Activated T-helper 1 cell treated with anti-CD3 and anti-CD28 coated beads, Interleukin-12 subunit alpha, Interleukin-12 subunit beta, Interleukin-2, Interleukin-4 antibody, amounts not matched to agents 30 ng/mL and 10 ng/mL and 1 ng/mL, durations not matched to agents 14 hours and 24 hours and 36 hours (primary cell): ENCODE results near the gene NCDN. TPM values are rescaled to one million over a fixed set of nuclear protein-coding genes. Genes with fewer than 3 reads are reported as not detected.

Experiments
- DNase-seq: peaks from one replicate; pipeline ENCODE4 v3.0.0; 2021; ENCODE audit warnings: low spot score
- H3K27ac Mint-ChIP-seq: one replicate; pipeline ENCODE4 v1.8.0; 2021; ENCODE audit warnings: mild to moderate bottlenecking, mixed read lengths
- H3K27me3 Mint-ChIP-seq: one replicate; pipeline ENCODE4 v1.8.0; 2022; ENCODE audit warnings: mild to moderate bottlenecking, moderate library complexity, mixed read lengths; ENCODE audit not compliant: insufficient read depth
- H3K36me3 Mint-ChIP-seq: one replicate; pipeline ENCODE4 v1.8.0; 2021; ENCODE audit warnings: low read depth, mixed read lengths
- H3K4me1 Mint-ChIP-seq: one replicate; pipeline ENCODE4 v1.8.0; 2021; ENCODE audit warnings: low read depth, mixed read lengths
- H3K4me3 Mint-ChIP-seq: one replicate; pipeline ENCODE4 v1.8.0; 2021; ENCODE audit warnings: mild to moderate bottlenecking, moderate library complexity, mixed read lengths
- H3K9me3 Mint-ChIP-seq: one replicate; pipeline ENCODE4 v1.8.0; 2021; ENCODE audit warnings: mixed read lengths
- intact Hi-C: fragments of 100-400 bp; cut with micrococcal nuclease; formaldehyde crosslinking; loops from one replicate; pipeline ENCODE4 v1.15.1; 2024
- total RNA-seq: library from RNA; stranded (reverse); gene quantifications from 2 replicates; pipeline ENCODE4 v1.2.3, GENCODE V29; 2022

Gene NCDN
- total RNA-seq, 1 donor from 2014 or later, result 45.1 TPM

GRCh38 chr1:35556484-35557117, 998 bp upstream of the NCDN start:
- Mint-ChIP-seq H3K4me1 (peaks cover 61% of the 10 kb centered on the region), H3K36me3 (peaks cover 35% of the 10 kb centered on the region), H3K27me3 (no peaks in the 10 kb centered on the region), H3K27ac (peak overlapping the region; percentile 86), H3K9me3 (no peaks in the 10 kb centered on the region), H3K4me3 (peak overlapping the region; percentile 98)
- no peak for DNase-seq
- intact Hi-C loops, result loop anchor here (1.0 to 10.0 kb wide), 8 partner anchors 18 to 702 kb away; partner anchors contain the start of genes AGO3, PSMB2, SFPQ and SMIM12

- DNase-seq, result no peak
- Mint-ChIP-seq H3K27ac (peak within 1 kb of the TSS; percentile 96), H3K4me1 (peaks cover 66% of the 10 kb centered on the region), H3K9me3 (no peaks in the 10 kb centered on the region), H3K4me3 (peak within 1 kb of the TSS; percentile 98), H3K27me3 (no peaks in the 10 kb centered on the region), H3K36me3 (peaks cover 30% of the 10 kb centered on the region)
- intact Hi-C loops, result loop anchor here (1.0 to 10.0 kb wide), 8 partner anchors 18 to 702 kb away; partner anchors contain the start of genes AGO3, PSMB2, SFPQ and SMIM12
Measured at GRCh38 chr1:35557118-35557610, 435 bp upstream of the NCDN start, which contains the start of gene KIAA0319L. Gene KIAA0319L (minus strand): TSS chr1:35557403. CDS start chr1:35554491, 2,912 bp downstream.

- peaks cover 21% of the 10 kb centered on the region for H3K36me3 Mint-ChIP-seq
- H3K4me3 Mint-ChIP-seq, result peak overlapping the region; percentile 98
- peak overlapping the region; percentile 96 for H3K27ac Mint-ChIP-seq
- no peak for DNase-seq
- peaks cover 69% of the 10 kb centered on the region for H3K4me1 Mint-ChIP-seq
- H3K27me3 Mint-ChIP-seq, result no peaks in the 10 kb centered on the region
- H3K9me3 Mint-ChIP-seq, result no peaks in the 10 kb centered on the region
- intact Hi-C loops, result loop anchor here (5.0 to 10.0 kb wide), 3 partner anchors 84 to 704 kb away; partner anchors contain the start of genes AGO3, PSMB2 and SMIM12
Measured at GRCh38 chr1:35558374-35559316, 1.0 kb downstream of the NCDN start.

- H3K9me3 Mint-ChIP-seq, result no peaks in the 10 kb centered on the region
- H3K4me3 Mint-ChIP-seq, result peak overlapping the region; percentile 98
- intact Hi-C loops, result loop anchor here (5.0 to 10.0 kb wide), 3 partner anchors 83 to 705 kb away; partner anchors contain the start of genes AGO3, PSMB2 and SMIM12
- peaks cover 23% of the 10 kb centered on the region for H3K36me3 Mint-ChIP-seq
- peaks cover 71% of the 10 kb centered on the region for H3K4me1 Mint-ChIP-seq
- no peak for DNase-seq
- no peaks in the 10 kb centered on the region for H3K27me3 Mint-ChIP-seq
- H3K27ac Mint-ChIP-seq, result peak overlapping the region; percentile 96
Measured at GRCh38 chr1:35559317-35559944, 1.8 kb downstream of the NCDN start.

GRCh38 chr1:35560256-35561225, 2.9 kb downstream of the NCDN start:
- Mint-ChIP-seq H3K4me3 (peak overlapping the region; percentile 98), H3K27me3 (no peaks in the 10 kb centered on the region), H3K4me1 (peaks cover 65% of the 10 kb centered on the region), H3K27ac (peak overlapping the region; percentile 96), H3K36me3 (peaks cover 19% of the 10 kb centered on the region), H3K9me3 (no peaks in the 10 kb centered on the region)
- DNase-seq, result no peak
- intact Hi-C loops, result no loop called here

- Mint-ChIP-seq H3K27me3 (no peaks in the 10 kb centered on the region), H3K9me3 (no peaks in the 10 kb centered on the region), H3K36me3 (peaks cover 19% of the 10 kb centered on the region), H3K4me3 (peak overlapping the region; percentile 41), H3K27ac (no peak overlapping the region), H3K4me1 (peaks cover 56% of the 10 kb centered on the region)
- intact Hi-C loops, result no loop called here
- no peak for DNase-seq
Measured at GRCh38 chr1:35561297-35561971, 3.8 kb downstream of the NCDN start.

- intact Hi-C loops, result no loop called here
- Mint-ChIP-seq H3K36me3 (peaks cover 24% of the 10 kb centered on the region), H3K27me3 (no peaks in the 10 kb centered on the region), H3K27ac (no peak overlapping the region), H3K4me1 (peaks cover 53% of the 10 kb centered on the region), H3K9me3 (no peaks in the 10 kb centered on the region), H3K4me3 (peak overlapping the region; percentile 41)
- DNase-seq, result no peak
Measured at GRCh38 chr1:35561972-35562680, 4.5 kb downstream of the NCDN start.

- Mint-ChIP-seq H3K4me1 (peaks cover 50% of the 10 kb centered on the region), H3K4me3 (peak overlapping the region; percentile 25), H3K27ac (no peak overlapping the region), H3K9me3 (no peaks in the 10 kb centered on the region), H3K36me3 (peaks cover 24% of the 10 kb centered on the region), H3K27me3 (no peaks in the 10 kb centered on the region)
- intact Hi-C loops, result no loop called here
- no peak for DNase-seq
Measured at GRCh38 chr1:35563166-35563565, 5.6 kb downstream of the NCDN start.

- Mint-ChIP-seq H3K9me3 (no peaks in the 10 kb centered on the region), H3K4me3 (peak overlapping the region; percentile 3), H3K27ac (no peak overlapping the region), H3K36me3 (peaks cover 25% of the 10 kb centered on the region), H3K4me1 (peaks cover 42% of the 10 kb centered on the region), H3K27me3 (no peaks in the 10 kb centered on the region)
- intact Hi-C loops, result loop anchor here (1.0 kb wide), 2 partner anchors 113 to 210 kb away; no protein-coding TSS in a partner anchor
- peak; percentile 69 for DNase-seq
Measured at GRCh38 chr1:35564037-35564883, 6.7 kb downstream of the NCDN start.
